T-cell (primary cell): ENCODE measurements around the gene H2BW1. TPM values are rescaled to one million over a fixed set of nuclear protein-coding genes. Genes with fewer than 3 reads are reported as not detected.
"Not testable (repeated sequence)": the region's sequence is repeated elsewhere in the genome, so short reads cannot be mapped to it uniquely, and the experiment has no call there.

Source experiments
- ATAC-seq, 4 experiments: fragments of 200-7000 bp in 3 of 4; fragments of 150-1000 bp in 1 of 4; cut with Tn5 transposase; replicated peaks in 1 of 4; 1 replicate in 3 of 4; 2 replicates in 1 of 4; pipeline ENCODE4 v1.10.0; 2021; ENCODE audit warnings: moderate library complexity in 3 of 4, mild to moderate bottlenecking in 2 of 4, moderate number of reproducible peaks in 1 of 4
- CTCF ChIA-PET, 2 donors: fragments of 300-600 bp; sonication (Branson Sonifier 250); formaldehyde crosslinking; loops; one replicate each; lab custom pipeline; 2022; ENCODE audit warnings: antibody characterized with exemption in 2 of 2; lab: Charles Lee
- POLR2A ChIA-PET, 2 donors: fragments of 300-600 bp; sonication (Branson Sonifier 250); formaldehyde crosslinking; loops; one replicate each; lab custom pipeline; 2022; ENCODE audit warnings: antibody characterized with exemption in 2 of 2; lab: Charles Lee
- DNase-seq, 35 experiments: peaks; one replicate each; pipeline versions ENCODE4 v3.0.0 to v3.0.0-alpha.2; 2013 to 2023
- H3K27ac ChIP-seq: one replicate; pipeline ENCODE4 v1.5.1; 2013; ENCODE audit warnings: low read length
- H3K27me3 ChIP-seq, 2 experiments: replicated peaks in 1 of 2; 1 replicate in 1 of 2; 2 replicates in 1 of 2; pipeline versions ENCODE4 v1.6.1 to v1.7.0; 2013; ENCODE audit warnings: low read length in 1 of 2, mixed read lengths in 1 of 2; ENCODE audit not compliant: control insufficient read depth in 2 of 2, insufficient read depth in 2 of 2; ENCODE audit errors: extremely low read depth in 1 of 2
- H3K36me3 ChIP-seq, 2 donors: 1 replicate in 1 of 2; 2 replicates in 1 of 2; pipeline versions ENCODE4 v1.6.1 to v1.7.0; 2013; ENCODE audit warnings: low read length in 1 of 2; ENCODE audit not compliant: control insufficient read depth in 2 of 2, insufficient read depth in 1 of 2; ENCODE audit errors: extremely low read depth in 1 of 2
- H3K4me1 ChIP-seq, 2 experiments: 1 replicate in 1 of 2; 2 replicates in 1 of 2; pipeline versions ENCODE4 v1.6.1 to v1.7.0; 2013; ENCODE audit warnings: low read length in 2 of 2, mixed read lengths in 1 of 2; ENCODE audit not compliant: insufficient read depth in 2 of 2, control insufficient read depth in 1 of 2; ENCODE audit errors: extremely low read depth in 1 of 2
- H3K4me3 ChIP-seq, 2 donors: 1 replicate in 1 of 2; 2 replicates in 1 of 2; pipeline versions ENCODE4 v1.5.1 to v1.7.0; 2013; ENCODE audit warnings: mild to moderate bottlenecking in 2 of 2, low read length in 1 of 2, moderate library complexity in 1 of 2; ENCODE audit not compliant: control insufficient read depth in 1 of 2; ENCODE audit errors: extremely low read depth in 1 of 2
- H3K9me3 ChIP-seq: 2 replicates; pipeline ENCODE4 v1.7.0; 2013
- H3K27ac Mint-ChIP-seq, 2 donors: one replicate each; pipeline ENCODE4 v1.8.0; 2020 to 2021; ENCODE audit warnings: mild to moderate bottlenecking in 2 of 2, mixed read lengths in 2 of 2
- H3K27me3 Mint-ChIP-seq, 2 donors: one replicate each; pipeline ENCODE4 v1.8.0; 2021 to 2022; ENCODE audit warnings: mixed read lengths in 2 of 2
- H3K36me3 Mint-ChIP-seq: one replicate; pipeline ENCODE4 v1.8.0; 2021; ENCODE audit warnings: mixed read lengths
- H3K4me1 Mint-ChIP-seq, 3 donors: one replicate each; pipeline ENCODE4 v1.8.0; 2020 to 2022; ENCODE audit warnings: mixed read lengths in 3 of 3, mild to moderate bottlenecking in 1 of 3
- H3K4me3 Mint-ChIP-seq, 3 donors: one replicate each; pipeline ENCODE4 v1.8.0; 2020 to 2022; ENCODE audit warnings: mild to moderate bottlenecking in 3 of 3, mixed read lengths in 3 of 3, moderate library complexity in 3 of 3
- H3K9me3 Mint-ChIP-seq, 3 donors: one replicate each; pipeline ENCODE4 v1.8.0; 2020 to 2022; ENCODE audit warnings: mixed read lengths in 3 of 3
- WGBS: methylation state at CpG from one replicate; pipeline ENCODE4 v1.1.5; 2013; ENCODE audit warnings: missing lambda C conversion rate; ENCODE audit not compliant: insufficient coverage; 5-methylcytosine and 5-hydroxymethylcytosine counted together
- total RNA-seq, 35 experiments: library from RNA in 6 of 35; stranded (reverse) in 6 of 35; fragments of 120-200 nt in 1 of 35; gene quantifications; one replicate each; pipeline versions ENCODE4 v1.2.1 to v1.2.4 and lab custom pipeline; 2013 to 2026

H2BW1 gene
- total RNA-seq, 5 donors from 2014 or later (not counting 1 experiment from before 2014, with no cell fraction given): not detected

DNA sequence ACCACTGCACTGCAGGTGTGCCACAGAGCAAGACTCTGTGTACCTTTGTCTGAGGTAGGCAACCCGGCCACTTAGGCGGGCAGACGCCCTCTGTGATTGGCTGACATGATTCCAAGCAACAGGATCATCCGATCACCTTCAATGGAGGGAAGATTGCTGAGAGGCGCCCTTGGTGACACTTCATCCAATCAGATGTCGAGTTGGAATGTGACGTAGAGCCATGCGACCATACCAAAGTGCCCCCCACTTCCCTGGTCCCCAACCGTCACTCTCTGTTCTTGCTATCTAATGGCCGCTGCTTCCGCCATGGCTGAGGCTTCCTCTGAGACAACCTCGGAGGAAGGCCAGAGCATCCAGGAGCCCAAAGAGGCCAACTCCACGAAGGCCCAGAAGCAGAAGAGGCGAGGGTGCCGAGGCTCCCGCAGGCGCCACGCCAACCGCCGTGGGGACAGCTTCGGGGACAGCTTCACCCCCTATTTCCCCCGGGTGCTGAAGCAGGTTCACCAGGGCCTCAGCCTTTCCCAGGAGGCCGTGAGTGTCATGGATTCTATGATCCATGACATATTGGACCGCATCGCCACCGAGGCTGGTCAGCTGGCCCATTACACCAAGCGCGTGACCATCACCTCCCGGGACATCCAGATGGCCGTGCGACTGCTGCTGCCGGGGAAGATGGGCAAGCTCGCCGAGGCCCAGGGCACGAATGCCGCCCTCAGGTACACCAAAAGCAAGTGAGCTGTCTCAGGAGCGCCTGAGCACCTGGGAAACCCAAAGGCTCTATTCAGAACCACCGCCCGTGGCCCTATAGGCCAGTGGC, 26.4 kb upstream of the H2BW1 start, which contains the start of gene H2BW2:
TSS of gene H2BW2 (plus strand) at position 268 of the 817 bp plus-strand sequence. CDS start at position 307, 39 bp downstream.
- Mint-ChIP-seq H3K27ac (no peak within 1 kb of the TSS), H3K36me3 (no peaks in the 10 kb centered on the region), H3K4me1 (no peaks in the 10 kb centered on the region), H3K9me3 (no peaks in the 10 kb centered on the region), H3K27me3 (peaks cover 15 to 52% of the 10 kb centered on the region in 2 donors), H3K4me3 (no peak within 1 kb of the TSS)
- ChIA-PET CTCF (no interaction called here), POLR2A (no interaction called here)
- Histone ChIP-seq H3K4me1 (no peaks in the 10 kb centered on the region), H3K27ac (no peak within 1 kb of the TSS), H3K9me3 (no peaks in the 10 kb centered on the region), H3K36me3 (no peaks in the 10 kb centered on the region), H3K4me3 (no peak within 1 kb of the TSS), H3K27me3 (peaks cover 0 to 2% of the 10 kb centered on the region in 2 experiments)
- no peak for DNase-seq
- WGBS: 84% methylated on average over 18 of the region's 39 CpGs
- ATAC-seq: no peak

DNA sequence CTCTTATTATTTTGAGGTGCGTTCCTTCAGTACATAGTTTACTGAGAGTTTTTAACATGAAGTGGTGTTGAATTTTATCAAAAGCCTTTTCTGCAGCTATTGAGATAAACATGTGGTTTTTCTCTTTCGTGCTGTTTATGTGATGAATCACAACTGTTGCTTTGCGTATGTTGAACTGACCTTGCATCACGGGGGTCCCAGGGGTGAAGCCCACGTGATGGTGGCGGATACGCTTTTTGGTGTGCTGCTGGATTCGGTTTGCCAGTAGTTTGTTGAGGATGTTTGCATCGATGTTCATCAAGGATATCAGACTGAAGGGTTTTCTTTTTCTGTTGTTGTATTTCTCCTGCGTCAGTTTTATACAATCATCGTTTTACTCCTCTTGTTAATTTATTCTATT, 4.6 kb upstream of the H2BW1 start:
- Histone ChIP-seq H3K4me3 (no peak overlapping the region), H3K9me3 (no peaks in the 10 kb centered on the region), H3K36me3 (no peaks in the 10 kb centered on the region), H3K27ac (no peak overlapping the region), H3K27me3 (no peaks in the 10 kb centered on the region), H3K4me1 (no peaks in the 10 kb centered on the region)
- no peaks in the 10 kb centered on the region for H3K9me3 Mint-ChIP-seq
- ChIA-PET POLR2A (no interaction called here), CTCF (no interaction called here)
- no peak for ATAC-seq
- no peak overlapping the region for H3K4me3 Mint-ChIP-seq
- H3K4me1 Mint-ChIP-seq: no peaks in the 10 kb centered on the region
- H3K27me3 Mint-ChIP-seq: peaks cover 3 to 26% of the 10 kb centered on the region in 2 donors
- no peaks in the 10 kb centered on the region for H3K36me3 Mint-ChIP-seq
- 76% methylated on average over 3 of the region's 11 CpGs for WGBS
- H3K27ac Mint-ChIP-seq: no peak overlapping the region
- DNase-seq: no peak

DNA sequence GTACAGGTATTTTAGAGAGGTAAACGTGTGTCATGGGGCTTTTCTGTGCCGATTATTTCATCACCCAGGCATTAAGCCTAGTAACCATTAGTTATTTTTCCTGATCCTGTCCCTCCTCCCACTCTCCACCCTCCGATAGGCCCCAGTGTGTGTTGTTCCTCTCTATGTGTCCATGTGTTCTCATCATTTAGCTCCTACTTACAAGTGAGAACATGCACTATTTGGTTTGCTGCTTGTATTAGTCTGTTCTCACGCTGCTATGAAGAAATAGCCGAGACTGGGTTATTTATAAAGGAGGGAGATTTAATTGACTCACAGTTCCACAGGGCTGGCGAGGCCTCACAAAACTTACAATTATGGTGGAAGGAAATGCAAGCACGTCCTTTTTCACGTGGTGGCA, 2.1 kb upstream of the H2BW1 start:
- H3K9me3 Mint-ChIP-seq, H3K36me3 ChIP-seq, ATAC-seq, H3K4me3 ChIP-seq, H3K4me3 Mint-ChIP-seq, H3K4me1 Mint-ChIP-seq, CTCF ChIA-PET, H3K27ac ChIP-seq, H3K27me3 ChIP-seq, H3K9me3 ChIP-seq, POLR2A ChIA-PET, H3K4me1 ChIP-seq, DNase-seq, H3K27ac Mint-ChIP-seq, H3K36me3 Mint-ChIP-seq: not testable (repeated sequence)
- WGBS: no CpG with 5 or more reads among the region's 8 CpGs
- peaks cover 3 to 18% of the 10 kb centered on the region in 2 donors for H3K27me3 Mint-ChIP-seq

DNA sequence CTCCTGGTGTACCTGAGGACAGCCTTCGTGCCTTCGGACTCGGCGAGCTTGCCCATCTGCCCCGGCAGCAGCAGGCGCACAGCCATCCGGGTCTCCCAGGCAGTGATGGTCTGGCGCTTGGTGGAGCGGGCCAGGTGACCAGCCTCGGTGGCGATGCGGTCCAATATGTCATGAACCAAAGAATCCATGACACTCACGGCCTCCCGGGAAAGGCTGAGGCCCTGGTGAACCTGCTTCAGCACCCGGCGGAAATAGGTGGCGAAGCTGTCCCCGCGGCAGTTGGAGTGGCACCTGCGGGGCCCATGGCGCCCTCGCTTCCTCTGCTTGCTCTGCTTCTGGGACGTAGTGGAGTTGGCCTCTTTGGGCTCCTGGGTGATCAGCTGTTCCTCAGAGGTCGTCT, 350 bp downstream of the H2BW1 start:
- Mint-ChIP-seq H3K9me3 (no peaks in the 10 kb centered on the region), H3K27ac (no peak overlapping the region), H3K4me1 (no peaks in the 10 kb centered on the region), H3K36me3 (no peaks in the 10 kb centered on the region), H3K27me3 (peaks cover 2 to 17% of the 10 kb centered on the region in 2 donors), H3K4me3 (no peak overlapping the region)
- ChIA-PET POLR2A (no interaction called here), CTCF (no interaction called here)
- no peak overlapping the region for H3K4me3 ChIP-seq
- no peak for DNase-seq
- no peaks in the 10 kb centered on the region for H3K36me3 ChIP-seq
- H3K27me3 ChIP-seq: no peaks in the 10 kb centered on the region
- H3K4me1 ChIP-seq: no peaks in the 10 kb centered on the region
- no peak overlapping the region for H3K27ac ChIP-seq
- 90% methylated on average over 20 of the region's 24 CpGs for WGBS
- H3K9me3 ChIP-seq: no peaks in the 10 kb centered on the region
- no peak for ATAC-seq

DNA sequence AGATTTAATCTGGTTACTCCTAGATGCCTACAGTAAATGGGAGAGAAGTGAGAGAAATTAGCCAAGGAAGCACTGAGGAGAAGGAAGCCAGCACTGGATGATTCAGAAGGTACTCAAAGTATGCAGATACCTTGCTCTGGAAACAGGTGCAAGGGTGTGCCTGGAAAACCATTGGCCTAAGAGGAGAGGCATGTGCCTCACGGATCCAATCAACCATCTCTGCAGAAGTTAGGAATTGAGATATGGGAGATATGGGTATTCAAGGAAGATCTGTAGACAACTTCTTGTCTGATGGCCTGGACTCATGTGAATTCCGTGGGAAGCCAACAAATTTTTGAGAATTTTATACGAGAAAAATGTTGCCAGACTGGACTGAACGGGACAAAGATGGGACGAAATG, 4.7 kb downstream of the H2BW1 start:
- Mint-ChIP-seq H3K27me3 (peaks cover 2 to 27% of the 10 kb centered on the region in 2 donors), H3K4me3 (no peak overlapping the region), H3K4me1 (no peaks in the 10 kb centered on the region), H3K36me3 (no peaks in the 10 kb centered on the region), H3K9me3 (no peaks in the 10 kb centered on the region), H3K27ac (no peak overlapping the region)
- no peaks in the 10 kb centered on the region for H3K9me3 ChIP-seq
- CTCF ChIA-PET: no interaction called here
- no peak for ATAC-seq
- WGBS: 64% methylated on average over 4 of the region's 5 CpGs
- no peak overlapping the region for H3K4me3 ChIP-seq
- no peak overlapping the region for H3K27ac ChIP-seq
- H3K4me1 ChIP-seq: no peaks in the 10 kb centered on the region
- no peaks in the 10 kb centered on the region for H3K27me3 ChIP-seq
- H3K36me3 ChIP-seq: no peaks in the 10 kb centered on the region
- no peak for DNase-seq
- POLR2A ChIA-PET: no interaction called here

DNA sequence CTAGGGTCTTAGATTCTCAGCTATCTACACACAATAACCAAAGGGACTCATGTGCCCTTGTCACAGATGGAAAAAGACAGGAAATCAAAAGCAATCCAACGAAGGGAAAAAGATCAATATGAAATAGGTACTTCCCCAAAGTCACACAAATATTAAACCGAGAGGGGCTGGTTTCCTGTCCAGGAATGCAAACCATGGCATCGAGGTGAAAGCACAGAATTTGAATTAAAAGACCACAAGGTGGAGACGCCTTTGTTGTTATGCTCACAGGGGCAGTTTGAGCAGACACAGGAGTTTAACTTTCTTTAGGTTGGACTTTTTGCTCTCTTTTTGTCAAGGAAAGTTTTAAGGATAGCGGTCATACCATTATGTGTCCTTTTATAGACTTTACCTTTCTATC, 14.3 kb downstream of the H2BW1 start:
- WGBS: 100% methylated on average over 1 of the region's 5 CpGs
- H3K9me3 ChIP-seq: no peaks in the 10 kb centered on the region
- H3K27me3 ChIP-seq: no peaks in the 10 kb centered on the region
- Mint-ChIP-seq H3K4me1 (no peaks in the 10 kb centered on the region), H3K27me3 (peaks cover 6 to 44% of the 10 kb centered on the region in 2 donors), H3K4me3 (no peak overlapping the region), H3K27ac (no peak overlapping the region), H3K9me3 (no peaks in the 10 kb centered on the region), H3K36me3 (no peaks in the 10 kb centered on the region)
- ATAC-seq: no peak
- H3K4me1 ChIP-seq: no peaks in the 10 kb centered on the region
- no peak overlapping the region for H3K27ac ChIP-seq
- ChIA-PET POLR2A (no interaction called here), CTCF (no interaction called here)
- H3K36me3 ChIP-seq: no peaks in the 10 kb centered on the region
- H3K4me3 ChIP-seq: no peak overlapping the region
- DNase-seq: no peak
